GM13976 (cell line): ENCODE data around the gene AIF1.
A peak's percentile ranks its signal among the peaks of the same experiment; 100 is the strongest.

Experiments used
- DNase-seq: peaks from one replicate; pipeline ENCODE4 v3.0.0; 2012; ENCODE audit warnings: low spot score
- in situ Hi-C: fragments of 300-500 bp; cut with MboI; formaldehyde crosslinking; loops from one replicate; pipeline ENCODE4 v1.12.0; 2022; ENCODE audit warnings: low sequenced_read_pairs, mixed read lengths, inconsistent platforms; ENCODE audit not compliant: unreplicated experiment
- TF ChIP-seq, protein P1 (sequence below): IDR thresholded peaks from 2 replicates; pipeline ENCODE4 v1.5.1; 2012; ENCODE audit warnings: borderline replicate concordance, mild to moderate bottlenecking; ENCODE audit not compliant: insufficient read depth; ENCODE audit errors: extremely low read depth, missing control alignments, control extremely low read depth

Gene AIF1

GRCh38 chr6:31660381-31661261 is 45.6 kb downstream of the AIF1 start, which contains the start of gene C6orf47:
TSS of gene C6orf47 (minus strand) at chr6:31660778. CDS start at chr6:31659947, 831 bp downstream.
- TF ChIP-seq, protein P1, sequence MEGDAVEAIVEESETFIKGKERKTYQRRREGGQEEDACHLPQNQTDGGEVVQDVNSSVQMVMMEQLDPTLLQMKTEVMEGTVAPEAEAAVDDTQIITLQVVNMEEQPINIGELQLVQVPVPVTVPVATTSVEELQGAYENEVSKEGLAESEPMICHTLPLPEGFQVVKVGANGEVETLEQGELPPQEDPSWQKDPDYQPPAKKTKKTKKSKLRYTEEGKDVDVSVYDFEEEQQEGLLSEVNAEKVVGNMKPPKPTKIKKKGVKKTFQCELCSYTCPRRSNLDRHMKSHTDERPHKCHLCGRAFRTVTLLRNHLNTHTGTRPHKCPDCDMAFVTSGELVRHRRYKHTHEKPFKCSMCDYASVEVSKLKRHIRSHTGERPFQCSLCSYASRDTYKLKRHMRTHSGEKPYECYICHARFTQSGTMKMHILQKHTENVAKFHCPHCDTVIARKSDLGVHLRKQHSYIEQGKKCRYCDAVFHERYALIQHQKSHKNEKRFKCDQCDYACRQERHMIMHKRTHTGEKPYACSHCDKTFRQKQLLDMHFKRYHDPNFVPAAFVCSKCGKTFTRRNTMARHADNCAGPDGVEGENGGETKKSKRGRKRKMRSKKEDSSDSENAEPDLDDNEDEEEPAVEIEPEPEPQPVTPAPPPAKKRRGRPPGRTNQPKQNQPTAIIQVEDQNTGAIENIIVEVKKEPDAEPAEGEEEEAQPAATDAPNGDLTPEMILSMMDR: no peak
- in situ Hi-C loops: no loop called here
- peak; percentile 90 for DNase-seq

GRCh38 chr6:31661262-31662123 is 46.5 kb downstream of the AIF1 start:
- in situ Hi-C loops: no loop called here
- no peak for DNase-seq
- TF ChIP-seq, protein P1: no peak

GRCh38 chr6:31662124-31662723 is 47.2 kb downstream of the AIF1 start:
- in situ Hi-C loops: no loop called here
- DNase-seq: no peak
- TF ChIP-seq, protein P1: no peak

- TF ChIP-seq, protein P1: no peak
- no peak for DNase-seq
- in situ Hi-C loops: no loop called here
These were observed 48.3 kb downstream of the AIF1 start for GRCh38 chr6:31663126-31663960.

GRCh38 chr6:31663961-31664789 is 49.1 kb downstream of the AIF1 start:
- TF ChIP-seq, protein P1: no peak
- no peak for DNase-seq
- in situ Hi-C loops: no loop called here
